HG03064 (cell line): ENCODE measurements around the gene TMEM185A.
"Not testable (repeated sequence)": the region's sequence is repeated elsewhere in the genome, so short reads cannot be mapped to it uniquely, and the experiment has no call there.

Source experiments
- ATAC-seq: cut with Tn5 transposase; IDR thresholded peaks from one replicate; pipeline ENCODE4 v1.9.1; 2021; ENCODE audit warnings: low read depth; ENCODE audit not compliant: unreplicated experiment

Gene TMEM185A

GRCh38 chrX:149631234-149632165 lies at the start of gene TMEM185A:
Gene TMEM185A (minus strand): TSS chrX:149631792. CDS start chrX:149631580, 212 bp downstream.
- ATAC-seq, result peak; percentile 90

- ATAC-seq, result no peak
These were observed 49.6 kb upstream of the TMEM185A start for GRCh38 chrX:149681182-149681581.

DNA sequence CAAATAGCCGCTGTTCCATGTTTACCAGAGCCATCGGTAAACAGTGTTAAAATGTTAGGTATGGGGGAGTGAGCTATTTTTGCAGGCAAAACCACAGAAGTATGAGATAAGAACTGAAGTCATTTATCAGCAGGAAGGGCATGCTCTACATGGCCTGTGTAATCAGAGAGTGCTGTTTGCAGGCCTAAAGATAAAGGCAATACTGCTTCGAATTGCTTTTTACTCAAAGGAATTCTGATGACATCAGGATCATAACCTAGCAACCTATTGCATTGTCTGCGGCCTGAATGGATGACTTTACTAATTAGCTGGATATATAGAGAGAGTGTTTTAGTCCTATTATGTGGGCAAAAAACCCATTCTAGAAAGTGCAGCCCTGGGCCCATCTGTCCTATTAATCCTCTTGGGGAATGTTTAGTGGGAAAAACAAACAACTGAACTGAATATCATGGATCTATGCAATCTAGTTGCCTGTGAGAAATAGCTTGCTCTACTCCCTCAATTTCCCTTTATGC lies 47.6 kb upstream of the TMEM185A start:
- ATAC-seq, result not testable (repeated sequence)

- not testable (repeated sequence) for ATAC-seq
These were observed 44.0 kb upstream of the TMEM185A start for GRCh38 chrX:149675554-149675953.

DNA sequence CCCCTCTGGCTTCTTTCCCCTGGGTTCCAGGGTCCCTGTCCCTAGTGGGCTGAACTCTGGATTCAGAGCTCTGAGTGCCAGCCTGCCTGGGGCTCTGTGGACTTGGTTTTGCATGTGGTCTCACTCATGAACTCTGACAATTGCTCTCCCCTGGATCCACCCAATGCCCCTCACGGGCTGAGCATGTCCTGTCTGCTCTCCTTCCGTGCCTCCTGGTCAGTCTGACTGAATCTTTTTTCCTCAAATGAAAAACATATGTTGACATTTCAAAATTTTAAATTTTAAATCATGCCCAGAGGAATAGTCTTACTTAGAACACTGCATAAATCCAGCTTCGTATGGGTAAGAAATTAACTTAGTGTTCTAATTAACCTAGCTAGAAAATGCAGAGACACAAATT lies 43.5 kb upstream of the TMEM185A start:
- ATAC-seq, result not testable (repeated sequence)

DNA sequence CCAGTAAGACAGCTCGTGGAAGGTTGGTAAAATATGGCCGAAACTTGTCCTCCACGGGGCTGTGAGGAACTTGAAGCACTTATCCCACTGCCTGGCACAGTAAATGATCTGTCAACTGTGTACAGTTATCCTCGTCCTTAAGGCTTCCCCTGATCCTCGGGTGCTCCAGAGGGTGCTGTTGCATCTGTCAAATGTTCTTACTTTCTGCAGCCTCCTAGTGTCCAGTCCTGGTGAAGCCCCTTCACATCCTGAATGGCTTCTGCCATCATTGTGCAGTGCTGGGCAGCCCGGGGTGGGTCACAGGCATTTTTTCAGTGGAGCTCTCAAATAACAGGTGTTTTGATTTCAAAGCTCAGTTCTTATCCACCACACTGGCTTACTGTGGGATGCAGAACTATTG lies 29.0 kb upstream of the TMEM185A start:
- ATAC-seq, result not testable (repeated sequence)

DNA sequence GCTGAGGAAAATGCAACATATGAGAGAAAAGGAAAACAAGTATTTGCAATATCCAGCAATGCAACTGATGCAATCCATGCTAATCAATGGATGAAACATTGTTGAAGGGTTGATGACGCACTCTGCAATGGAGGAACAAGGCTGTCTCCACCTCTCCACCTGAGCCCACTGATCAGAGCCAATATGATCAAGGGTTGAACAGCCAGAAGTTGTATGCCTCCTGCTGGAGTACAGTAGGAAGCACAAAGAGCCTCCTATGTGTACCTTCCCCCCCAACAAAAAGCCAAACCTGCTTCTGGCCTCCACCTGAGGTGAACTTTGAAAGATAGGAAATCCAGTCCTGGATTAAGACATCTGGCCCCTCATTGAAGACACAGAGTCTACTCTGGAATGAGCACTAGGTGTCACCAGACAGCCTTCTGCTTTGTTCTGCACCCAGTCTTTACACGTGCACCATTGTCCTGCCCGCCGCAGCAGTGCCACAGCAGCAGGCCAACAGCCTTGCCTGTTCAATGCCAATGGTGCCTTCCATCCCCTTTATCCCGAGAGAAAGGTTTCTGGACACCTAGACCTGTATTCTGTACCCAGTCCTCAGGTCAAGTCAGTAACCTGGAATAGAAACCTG lies 24.8 kb upstream of the TMEM185A start:
- ATAC-seq, result not testable (repeated sequence)

- ATAC-seq, result no peak
These were observed 20.8 kb upstream of the TMEM185A start for GRCh38 chrX:149652232-149652981.

- ATAC-seq, result no peak
These were observed 18.6 kb upstream of the TMEM185A start for GRCh38 chrX:149650162-149650561.

DNA sequence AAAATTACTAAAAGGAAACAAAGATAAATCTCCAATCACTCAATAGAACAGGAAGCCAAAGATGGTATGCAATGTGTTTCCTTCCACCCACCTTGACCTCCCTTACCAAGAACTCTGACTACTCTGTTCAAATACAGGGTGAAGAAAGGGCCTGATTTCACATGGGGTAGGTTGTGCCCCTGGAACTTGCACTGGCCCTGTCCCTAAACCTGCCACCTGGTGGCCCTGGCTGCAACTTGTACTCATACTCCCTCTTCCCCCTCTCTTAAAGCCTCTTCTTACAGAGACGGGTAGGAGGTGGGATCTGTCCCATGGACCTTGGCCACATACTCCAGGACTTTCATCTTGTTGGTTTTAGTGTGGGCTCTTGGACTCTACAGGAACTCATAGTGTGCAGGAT lies 17.3 kb upstream of the TMEM185A start:
- ATAC-seq, result no peak

GRCh38 chrX:149647505-149647904 lies 15.9 kb upstream of the TMEM185A start:
- ATAC-seq, result no peak

- ATAC-seq, result no peak
These were observed 11.9 kb upstream of the TMEM185A start for GRCh38 chrX:149643496-149643895.

GRCh38 chrX:149641835-149642234 lies 10.2 kb upstream of the TMEM185A start:
- no peak for ATAC-seq

GRCh38 chrX:149641432-149641831 lies 9.8 kb upstream of the TMEM185A start:
- no peak for ATAC-seq

DNA sequence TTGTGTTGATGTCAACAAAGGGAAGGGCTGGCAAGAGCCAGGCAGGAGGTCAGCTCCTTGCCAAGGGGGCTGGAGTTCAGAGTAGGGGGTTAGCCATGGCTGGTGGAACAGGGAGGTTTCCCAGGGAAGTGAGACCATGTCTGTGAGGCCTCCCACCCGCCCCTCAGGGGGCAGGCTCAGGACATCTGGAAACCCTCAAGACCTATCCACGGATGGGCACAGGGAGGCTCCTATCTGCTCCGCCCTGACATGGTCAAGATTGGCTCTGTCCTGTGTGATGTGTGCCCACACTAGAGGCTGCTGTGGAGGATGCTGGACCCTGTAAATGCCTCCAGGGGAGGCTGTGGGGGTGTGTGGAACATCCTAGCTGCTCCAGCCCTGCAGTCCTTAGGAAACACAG lies 8.0 kb upstream of the TMEM185A start:
- ATAC-seq, result no peak

DNA sequence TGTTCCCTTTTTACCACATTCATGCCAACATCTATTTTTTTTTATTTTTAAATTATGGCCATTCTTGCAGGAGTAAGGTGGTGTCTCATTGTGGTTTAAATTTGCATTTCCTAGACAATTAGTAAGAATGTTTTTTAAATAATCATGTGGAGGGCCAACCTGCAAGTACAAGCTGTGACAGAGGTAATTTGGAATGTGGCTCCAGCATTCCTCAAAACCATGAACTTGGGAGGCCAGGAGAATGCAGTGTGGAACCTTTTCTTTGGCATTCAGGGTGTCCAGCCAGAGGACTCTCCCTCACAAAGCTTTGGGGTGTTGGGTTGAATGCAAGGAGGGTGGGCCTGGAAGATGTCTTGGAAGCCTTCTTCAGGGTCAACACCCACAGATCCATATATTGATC lies 7.3 kb upstream of the TMEM185A start:
- no peak for ATAC-seq

GRCh38 chrX:149633511-149633910 lies 1.9 kb upstream of the TMEM185A start:
- ATAC-seq, result no peak

DNA sequence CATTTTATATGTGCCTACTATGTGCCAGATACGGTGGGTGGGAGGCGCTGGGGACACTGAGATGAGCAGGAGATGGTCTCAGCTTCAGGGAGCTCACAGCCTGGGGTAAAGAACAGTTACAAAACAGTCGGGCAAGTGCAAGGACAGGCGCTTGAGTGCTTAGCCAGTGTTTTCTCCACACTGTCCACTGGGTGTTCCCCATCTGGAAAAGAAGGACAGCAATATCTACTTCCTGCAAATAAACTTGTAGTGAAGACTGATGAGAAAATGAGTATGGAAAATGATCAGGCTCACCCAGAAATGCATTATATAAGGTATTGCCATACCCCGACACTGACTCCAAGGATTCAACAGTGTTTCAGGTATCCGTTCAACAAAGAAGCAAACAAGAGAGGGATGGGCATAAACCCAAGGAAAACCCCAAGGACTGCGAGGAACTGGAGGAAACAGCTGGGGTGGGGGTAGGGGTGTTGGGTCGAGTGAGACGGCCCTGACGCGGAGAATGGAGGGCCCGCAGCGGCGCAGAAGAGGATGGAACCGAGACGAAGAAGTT lies 835 bp downstream of the TMEM185A start:
- no peak for ATAC-seq

DNA sequence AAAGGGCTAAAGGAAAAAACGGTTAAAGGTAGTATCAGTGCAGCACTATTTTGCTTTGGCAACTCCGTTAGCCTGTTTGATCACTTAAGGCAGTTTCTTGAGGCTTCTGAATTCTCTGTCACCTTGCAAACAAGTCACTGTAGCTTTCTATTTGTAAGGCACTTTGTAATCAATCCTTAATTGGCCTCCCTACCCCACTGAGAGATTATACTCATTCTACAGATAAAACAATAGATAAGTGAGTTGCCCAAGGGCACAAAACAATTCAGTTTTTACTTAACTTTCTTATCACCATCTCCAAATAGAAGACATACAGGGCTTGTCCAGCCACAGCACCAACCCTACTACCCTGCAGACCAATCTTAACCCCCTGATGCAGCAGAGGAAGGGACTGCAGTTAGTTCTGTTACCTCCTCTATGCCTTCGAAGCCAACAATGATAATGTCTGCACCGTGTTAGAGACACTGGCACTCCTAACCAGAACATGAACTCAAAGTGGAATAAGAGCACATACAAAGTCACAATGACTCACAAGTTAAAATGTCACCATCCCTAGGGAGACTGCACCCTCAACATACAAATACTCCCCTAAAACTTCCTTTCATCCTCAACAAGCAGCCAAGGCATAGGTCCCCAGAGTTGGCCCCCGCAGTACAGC lies 1.7 kb downstream of the TMEM185A start:
- ATAC-seq, result no peak

DNA sequence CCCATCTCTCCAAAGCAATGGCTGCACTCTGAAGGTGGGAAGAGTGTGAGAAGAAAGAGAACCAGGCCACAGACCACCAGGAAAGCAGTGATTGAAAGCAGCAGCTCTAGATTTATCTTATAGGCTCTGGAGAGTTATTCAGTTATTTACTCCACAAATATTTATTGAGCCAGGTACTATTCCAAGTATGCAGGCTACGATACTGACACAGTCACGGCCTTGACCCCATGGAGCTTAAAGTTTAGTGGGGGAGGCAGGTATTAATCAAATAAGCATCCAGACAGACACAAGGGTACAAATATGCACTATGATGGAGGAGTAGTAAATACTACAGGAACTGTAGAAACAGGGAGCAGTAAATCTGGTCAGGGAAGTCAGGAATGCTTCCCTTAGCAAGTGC lies 2.8 kb downstream of the TMEM185A start:
- no peak for ATAC-seq
